Panc1 (cell line): ENCODE data around the gene CAMKV. TPM values are rescaled to one million over a fixed set of nuclear protein-coding genes. Genes with fewer than 3 reads are reported as not detected.

ENCODE experiments used
- ATAC-seq: fragments of 200-7000 bp; cut with Tn5 transposase; 2 replicates; pipeline ENCODE4 v1.9.1; 2020; ENCODE audit warnings: mild to moderate bottlenecking, moderate library complexity
- BruUV-seq: library from RNA; stranded (reverse); fragments of 400-500 nt; replicated peaks from 2 replicates; lab custom pipeline; 2021; lab: Mats Ljungman, UMichigan
- CTCF ChIA-PET: fragments of 300-600 bp; sonication (Branson Sonifier 250); formaldehyde crosslinking; loops from one replicate; lab custom pipeline; 2022; ENCODE audit warnings: antibody characterized with exemption; lab: Charles Lee
- POLR2A ChIA-PET: fragments of 300-600 bp; sonication (Branson Sonifier 250); formaldehyde crosslinking; loops from one replicate; lab custom pipeline; 2022; ENCODE audit warnings: antibody characterized with exemption; lab: Charles Lee
- DNase-seq: peaks from one replicate; pipeline ENCODE4 v3.0.0-alpha.2; 2010; ENCODE audit warnings: low read depth, low spot score
- H3K27ac ChIP-seq: 2 replicates; pipeline ENCODE4 v1.5.1; 2011; ENCODE audit warnings: mild to moderate bottlenecking, low read length, inconsistent platforms
- H3K27me3 ChIP-seq: fragments of 200-500 bp; sonication (Bioruptor generic); 2 replicates; pipeline ENCODE4 v1.6.0; 2014; ENCODE audit warnings: low read length, inconsistent platforms; ENCODE audit not compliant: control insufficient read depth, insufficient read depth
- H3K36me3 ChIP-seq: fragments of 200-500 bp; sonication (Bioruptor generic); 2 replicates; pipeline ENCODE4 v1.5.1; 2014; ENCODE audit warnings: inconsistent platforms, mild to moderate bottlenecking, low read length, moderate library complexity; ENCODE audit not compliant: control insufficient read depth, insufficient read depth
- H3K4me1 ChIP-seq: 2 replicates; pipeline ENCODE4 v1.5.1; 2011; ENCODE audit warnings: inconsistent platforms, mild to moderate bottlenecking, low read length, moderate library complexity; ENCODE audit not compliant: control insufficient read depth, insufficient read depth
- H3K4me3 ChIP-seq, 2 experiments: 2 replicates each; pipeline ENCODE4 v1.5.1; 2011 to 2012; ENCODE audit warnings: low read depth in 2 of 2, low read length in 2 of 2, mild to moderate bottlenecking in 2 of 2, inconsistent platforms in 1 of 2, moderate library complexity in 1 of 2
- H3K9me3 ChIP-seq: fragments of 200-500 bp; sonication (Bioruptor generic); 2 replicates; pipeline ENCODE4 v1.5.1; 2014; ENCODE audit warnings: low read depth, mild to moderate bottlenecking, inconsistent platforms, low read length, moderate library complexity; ENCODE audit not compliant: control insufficient read depth, insufficient read depth
- POLR2AphosphoS5 ChIP-seq: IDR thresholded peaks from 2 replicates; pipeline ENCODE4 v1.6.1; 2012; ENCODE audit warnings: mild to moderate bottlenecking, low read depth, low read length, moderate library complexity
- SIN3A ChIP-seq: IDR thresholded peaks from 2 replicates; pipeline ENCODE4 v1.6.1; 2012; ENCODE audit warnings: low read depth, mild to moderate bottlenecking, low read length, moderate library complexity, borderline replicate concordance; ENCODE audit not compliant: insufficient read depth
- TCF7L2 ChIP-seq: IDR thresholded peaks from 2 replicates; pipeline ENCODE4 v1.6.1; 2011; ENCODE audit warnings: mild to moderate bottlenecking, low read depth, low read length, inconsistent platforms
- in situ Hi-C: cut with HindIII; loops from 2 replicates; pipeline ENCODE4 v1.10.0; 2016; ENCODE audit warnings: low sequenced_read_pairs, low pct_unique_long_range_greater_than_20kb
- intact Hi-C: fragments of 100-400 bp; cut with micrococcal nuclease; formaldehyde crosslinking; loops from one replicate; pipeline ENCODE4 v1.10.0; 2022; ENCODE audit not compliant: unreplicated experiment
- total RNA-seq: library from RNA; stranded (reverse); gene quantifications from one replicate; pipeline ENCODE4 v1.2.1, GENCODE V29; 2021; ENCODE audit not compliant: unreplicated experiment
- TF ChIP-seq, protein P1 (sequence below): fragments of 450-650 bp; IDR thresholded peaks from 2 replicates; pipeline ENCODE4 v1.5.1; 2017; ENCODE audit warnings: mild to moderate bottlenecking
- TF ChIP-seq, protein P2 (sequence below), 2 experiments: IDR thresholded peaks; 2 replicates each; pipeline ENCODE4 v1.6.1; 2011 to 2012; ENCODE audit warnings: low read depth in 2 of 2, control low read depth in 1 of 2, low read length in 1 of 2, mild to moderate bottlenecking in 1 of 2, moderate library complexity in 1 of 2; ENCODE audit not compliant: insufficient read depth in 1 of 2

The CAMKV gene
- total RNA-seq, 1 experiment from 2014 or later, result 0.85 TPM

DNA sequence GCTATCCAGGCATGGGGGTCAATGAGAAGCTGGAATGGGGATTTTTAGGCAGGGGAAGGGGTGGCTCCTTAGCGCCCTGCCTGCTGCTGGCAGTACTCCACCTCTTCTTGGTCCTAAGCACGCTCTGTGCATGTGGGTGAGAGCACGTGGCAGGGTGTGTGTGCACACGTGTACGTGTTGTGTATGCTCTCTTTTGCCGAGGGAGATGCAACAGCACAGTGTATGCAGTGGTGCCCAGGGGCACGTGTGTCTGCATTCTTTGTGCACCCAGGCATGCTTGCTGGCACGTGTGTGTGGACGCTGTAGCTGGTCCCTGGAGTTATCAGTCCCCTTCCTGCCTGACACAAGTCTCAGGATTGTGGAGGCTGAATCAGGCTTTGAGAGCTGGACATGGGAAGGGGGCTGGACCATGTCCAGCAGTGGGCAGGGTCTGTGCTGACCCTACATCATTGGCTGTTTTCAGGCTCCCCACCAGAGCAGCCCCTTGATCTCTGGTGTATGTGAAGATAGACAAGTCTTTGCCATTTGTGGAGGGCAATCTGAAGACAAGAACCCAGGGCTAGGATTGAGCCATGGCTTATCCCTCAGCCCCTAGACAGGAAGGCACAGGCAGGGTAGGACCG lies 1.9 kb upstream of the CAMKV start:
- in situ Hi-C loops, result no loop called here
- DNase-seq, result no peak
- H3K27ac ChIP-seq, result no peak overlapping the region
- ChIA-PET POLR2A (no interaction called here), CTCF (no interaction called here)
- H3K36me3 ChIP-seq, result no peaks in the 10 kb centered on the region
- H3K4me3 ChIP-seq, result no peak overlapping the region
- ATAC-seq, result no peak
- no peaks in the 10 kb centered on the region for H3K4me1 ChIP-seq
- no TSS peak for BruUV-seq
- TF ChIP-seq SIN3A, result no peak
- no peak for TF ChIP-seq TCF7L2
- TF ChIP-seq, protein P1, sequence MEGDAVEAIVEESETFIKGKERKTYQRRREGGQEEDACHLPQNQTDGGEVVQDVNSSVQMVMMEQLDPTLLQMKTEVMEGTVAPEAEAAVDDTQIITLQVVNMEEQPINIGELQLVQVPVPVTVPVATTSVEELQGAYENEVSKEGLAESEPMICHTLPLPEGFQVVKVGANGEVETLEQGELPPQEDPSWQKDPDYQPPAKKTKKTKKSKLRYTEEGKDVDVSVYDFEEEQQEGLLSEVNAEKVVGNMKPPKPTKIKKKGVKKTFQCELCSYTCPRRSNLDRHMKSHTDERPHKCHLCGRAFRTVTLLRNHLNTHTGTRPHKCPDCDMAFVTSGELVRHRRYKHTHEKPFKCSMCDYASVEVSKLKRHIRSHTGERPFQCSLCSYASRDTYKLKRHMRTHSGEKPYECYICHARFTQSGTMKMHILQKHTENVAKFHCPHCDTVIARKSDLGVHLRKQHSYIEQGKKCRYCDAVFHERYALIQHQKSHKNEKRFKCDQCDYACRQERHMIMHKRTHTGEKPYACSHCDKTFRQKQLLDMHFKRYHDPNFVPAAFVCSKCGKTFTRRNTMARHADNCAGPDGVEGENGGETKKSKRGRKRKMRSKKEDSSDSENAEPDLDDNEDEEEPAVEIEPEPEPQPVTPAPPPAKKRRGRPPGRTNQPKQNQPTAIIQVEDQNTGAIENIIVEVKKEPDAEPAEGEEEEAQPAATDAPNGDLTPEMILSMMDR, result no peak
- no peak for TF ChIP-seq POLR2AphosphoS5
- TF ChIP-seq, protein P2, sequence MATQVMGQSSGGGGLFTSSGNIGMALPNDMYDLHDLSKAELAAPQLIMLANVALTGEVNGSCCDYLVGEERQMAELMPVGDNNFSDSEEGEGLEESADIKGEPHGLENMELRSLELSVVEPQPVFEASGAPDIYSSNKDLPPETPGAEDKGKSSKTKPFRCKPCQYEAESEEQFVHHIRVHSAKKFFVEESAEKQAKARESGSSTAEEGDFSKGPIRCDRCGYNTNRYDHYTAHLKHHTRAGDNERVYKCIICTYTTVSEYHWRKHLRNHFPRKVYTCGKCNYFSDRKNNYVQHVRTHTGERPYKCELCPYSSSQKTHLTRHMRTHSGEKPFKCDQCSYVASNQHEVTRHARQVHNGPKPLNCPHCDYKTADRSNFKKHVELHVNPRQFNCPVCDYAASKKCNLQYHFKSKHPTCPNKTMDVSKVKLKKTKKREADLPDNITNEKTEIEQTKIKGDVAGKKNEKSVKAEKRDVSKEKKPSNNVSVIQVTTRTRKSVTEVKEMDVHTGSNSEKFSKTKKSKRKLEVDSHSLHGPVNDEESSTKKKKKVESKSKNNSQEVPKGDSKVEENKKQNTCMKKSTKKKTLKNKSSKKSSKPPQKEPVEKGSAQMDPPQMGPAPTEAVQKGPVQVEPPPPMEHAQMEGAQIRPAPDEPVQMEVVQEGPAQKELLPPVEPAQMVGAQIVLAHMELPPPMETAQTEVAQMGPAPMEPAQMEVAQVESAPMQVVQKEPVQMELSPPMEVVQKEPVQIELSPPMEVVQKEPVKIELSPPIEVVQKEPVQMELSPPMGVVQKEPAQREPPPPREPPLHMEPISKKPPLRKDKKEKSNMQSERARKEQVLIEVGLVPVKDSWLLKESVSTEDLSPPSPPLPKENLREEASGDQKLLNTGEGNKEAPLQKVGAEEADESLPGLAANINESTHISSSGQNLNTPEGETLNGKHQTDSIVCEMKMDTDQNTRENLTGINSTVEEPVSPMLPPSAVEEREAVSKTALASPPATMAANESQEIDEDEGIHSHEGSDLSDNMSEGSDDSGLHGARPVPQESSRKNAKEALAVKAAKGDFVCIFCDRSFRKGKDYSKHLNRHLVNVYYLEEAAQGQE (IDR thresholded peaks at IDR 0.05; ENCODE audit: insufficient read depth in 1 of 2, low read depth in 2 of 2, low read length in 1 of 2), result no peak
- H3K9me3 ChIP-seq, result no peaks in the 10 kb centered on the region
- intact Hi-C loops, result no loop called here
- no peaks in the 10 kb centered on the region for H3K27me3 ChIP-seq

DNA sequence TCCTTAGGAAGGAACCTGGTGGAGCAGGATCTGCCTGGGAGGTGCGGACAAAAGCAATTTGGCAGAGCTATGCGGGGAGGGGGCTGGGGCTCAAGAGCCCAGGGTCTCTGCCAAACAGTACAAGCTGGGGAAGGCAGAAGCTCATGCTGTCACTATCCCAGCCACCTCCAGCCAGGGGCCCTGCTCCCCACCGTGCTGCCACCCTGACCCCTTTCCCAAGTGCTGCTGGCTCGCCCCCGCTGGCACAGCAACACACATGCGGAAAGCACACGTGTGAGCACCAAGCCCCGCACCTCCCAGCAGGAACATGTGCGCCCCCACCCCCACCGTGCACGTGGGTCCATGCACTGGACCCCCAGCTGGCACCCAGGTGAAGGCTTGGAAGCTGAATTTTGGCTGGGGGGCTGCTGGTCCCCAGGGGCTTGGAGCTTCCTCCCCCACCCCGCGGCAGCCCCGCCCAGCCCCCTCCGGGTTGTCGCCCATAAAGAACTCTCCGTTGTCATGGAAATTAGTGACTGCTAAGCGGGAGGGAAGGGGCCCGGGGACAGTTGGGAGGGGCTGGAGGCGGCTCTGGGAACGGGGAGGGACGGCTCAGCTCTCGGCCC lies 742 bp downstream of the CAMKV start:
- TF ChIP-seq, protein P1, result no peak
- TF ChIP-seq SIN3A, result no peak
- TF ChIP-seq, protein P2 (IDR thresholded peaks at IDR 0.05; ENCODE audit: insufficient read depth in 1 of 2, low read depth in 2 of 2, low read length in 1 of 2), result 0 out of 4 replicates have a peak, but pooled peaks of 1 of the 2 experiments have one; percentile 32
- Histone ChIP-seq H3K4me1 (no peaks in the 10 kb centered on the region), H3K27ac (no peak overlapping the region), H3K27me3 (no peaks in the 10 kb centered on the region), H3K4me3 (peak overlapping the region; percentile 33 to 38), H3K9me3 (no peaks in the 10 kb centered on the region), H3K36me3 (no peaks in the 10 kb centered on the region)
- ATAC-seq (no peak), DNase-seq (no peak)
- intact Hi-C loops, result no loop called here
- no TSS peak for BruUV-seq
- ChIA-PET POLR2A (no interaction called here), CTCF (no interaction called here)
- in situ Hi-C loops, result no loop called here
